ENCODE data around the gene PROM1. TPM values are rescaled to one million over a fixed set of nuclear protein-coding genes. Genes with fewer than 3 reads are reported as not detected.

Gene PROM1
- total RNA-seq, 1 donor = under 0.01 TPM

DNA sequence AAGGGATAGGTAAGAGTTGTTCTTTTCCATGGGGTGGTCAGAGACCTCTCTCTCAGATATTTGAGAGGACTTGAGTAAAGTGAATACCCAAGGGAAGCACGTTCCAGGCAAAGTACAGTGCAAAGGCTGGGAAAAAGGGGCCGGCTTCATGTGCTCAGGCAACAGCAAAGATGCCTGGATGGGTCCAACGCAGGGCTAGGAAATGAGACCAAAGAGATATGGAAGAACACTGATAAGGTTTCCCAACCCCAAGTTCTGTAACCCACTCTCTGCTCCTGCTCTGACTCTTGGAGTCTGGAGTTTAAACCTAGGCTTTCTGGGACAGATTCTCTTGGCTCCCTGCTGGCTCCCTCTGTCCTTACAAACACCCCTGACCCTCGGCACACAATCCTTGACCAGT, 36.2 kb upstream of the PROM1 start:
- no peak for TF ChIP-seq CTCF (IDR thresholded peaks at IDR 0.05; ENCODE audit: insufficient read depth, low read depth, low read length)
- no peak for DNase-seq (ENCODE audit: low read depth)
- no peak overlapping the region for H3K4me3 ChIP-seq (ENCODE audit: low read depth, low read length)

GRCh38 chr4:16118090-16118489, 34.3 kb upstream of the PROM1 start:
- H3K4me3 ChIP-seq (ENCODE audit: low read depth, low read length) = no peak overlapping the region
- no peak for DNase-seq (ENCODE audit: low read depth)
- TF ChIP-seq CTCF (IDR thresholded peaks at IDR 0.05; ENCODE audit: insufficient read depth, low read depth, low read length) = no peak

- H3K4me3 ChIP-seq (ENCODE audit: low read depth, low read length) = no peak overlapping the region
- no peak for TF ChIP-seq CTCF (IDR thresholded peaks at IDR 0.05; ENCODE audit: insufficient read depth, low read depth, low read length)
- no peak for DNase-seq (ENCODE audit: low read depth)
These were observed 33.3 kb upstream of the PROM1 start for GRCh38 chr4:16117164-16117563.

DNA sequence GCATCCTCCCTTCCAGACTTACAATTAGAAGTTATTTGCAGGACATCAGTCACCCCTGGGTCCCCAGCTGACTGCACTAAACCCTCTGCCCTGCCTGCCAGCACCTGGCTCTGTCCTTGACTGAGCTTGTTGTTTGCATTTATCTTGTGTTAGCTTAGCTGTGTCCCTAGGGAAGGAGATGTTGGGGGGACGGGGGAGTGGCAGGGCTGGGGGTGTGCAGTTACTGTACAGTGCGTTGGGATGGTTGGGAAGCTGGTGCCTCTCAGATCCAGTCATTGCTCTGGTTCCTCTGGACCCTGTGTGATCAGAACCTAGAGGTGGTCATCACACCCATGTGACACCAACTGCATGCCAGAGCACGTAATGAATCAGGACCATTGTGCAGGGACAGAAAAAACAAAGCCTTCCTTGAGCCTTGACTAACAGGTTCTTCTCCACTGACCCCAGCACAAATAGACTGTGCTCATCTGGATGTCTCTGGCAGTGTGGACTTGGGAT, 32.7 kb upstream of the PROM1 start:
- DNase-seq (ENCODE audit: low read depth) = no peak
- TF ChIP-seq CTCF (IDR thresholded peaks at IDR 0.05; ENCODE audit: insufficient read depth, low read depth, low read length) = no peak

DNA sequence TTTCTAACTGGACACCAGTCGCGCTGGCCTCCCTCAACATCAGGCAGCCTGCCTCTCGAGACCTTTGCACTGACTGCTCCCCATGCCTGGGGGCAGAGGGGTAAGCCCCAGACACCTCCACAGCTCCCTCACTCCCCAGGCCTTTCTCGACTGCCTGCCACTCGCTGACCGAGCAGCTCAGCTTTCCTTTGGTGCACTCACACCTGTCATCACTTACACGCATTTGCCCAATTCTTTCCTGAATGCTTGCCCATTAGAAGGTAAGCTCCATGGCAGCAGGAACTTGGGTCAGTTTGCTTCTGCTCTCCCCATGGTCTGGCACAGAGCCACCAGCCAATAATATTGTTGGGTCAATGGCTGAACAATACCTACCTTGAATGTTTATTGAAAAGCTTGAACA, 32.2 kb upstream of the PROM1 start:
- no peak for TF ChIP-seq CTCF (IDR thresholded peaks at IDR 0.05; ENCODE audit: insufficient read depth, low read depth, low read length)
- DNase-seq (ENCODE audit: low read depth) = no peak
- no peak overlapping the region for H3K4me3 ChIP-seq (ENCODE audit: low read depth, low read length)

More for the DNA sequence above, 32.7 kb upstream of the PROM1 start:
- H3K4me3 ChIP-seq (ENCODE audit: low read depth, low read length) = no peak overlapping the region

DNA sequence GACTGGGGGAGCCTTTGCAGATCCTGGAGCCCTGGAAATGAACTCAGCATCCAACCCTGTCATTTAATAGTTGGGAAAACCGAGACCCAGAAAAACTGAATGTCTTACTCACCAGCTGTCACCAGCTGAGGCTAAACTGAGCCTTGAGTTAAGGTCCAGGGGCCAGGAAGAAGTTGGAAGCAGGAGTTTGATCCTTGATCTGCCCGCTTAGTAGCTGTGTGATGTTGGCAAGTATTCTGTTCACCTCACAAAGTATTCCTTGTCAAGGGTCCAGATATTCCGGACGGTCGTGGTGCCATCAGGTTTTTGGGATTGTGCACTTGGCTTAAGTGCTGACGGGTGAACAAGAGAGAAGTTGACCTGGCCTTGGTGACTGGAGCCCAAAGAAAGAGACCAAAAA, 30.7 kb upstream of the PROM1 start:
- TF ChIP-seq CTCF (IDR thresholded peaks at IDR 0.05; ENCODE audit: insufficient read depth, low read depth, low read length) = no peak
- DNase-seq (ENCODE audit: low read depth) = no peak
- no peak overlapping the region for H3K4me3 ChIP-seq (ENCODE audit: low read depth, low read length)

- no peak for DNase-seq (ENCODE audit: low read depth)
- H3K4me3 ChIP-seq (ENCODE audit: low read depth, low read length) = no peak overlapping the region
- no peak for TF ChIP-seq CTCF (IDR thresholded peaks at IDR 0.05; ENCODE audit: insufficient read depth, low read depth, low read length)
These were observed 29.9 kb upstream of the PROM1 start for GRCh38 chr4:16113741-16114140.

Data from fibroblast of villous mesenchyme (primary cell).